OCI-LY7 (cell line): ENCODE results near the gene IL6R. TPM values are rescaled to one million over a fixed set of nuclear protein-coding genes. Genes with fewer than 3 reads are reported as not detected.
A peak's percentile ranks its signal among the peaks of the same experiment; 100 is the strongest.
"Not testable (repeated sequence)": the region's sequence is repeated elsewhere in the genome, so short reads cannot be mapped to it uniquely, and the experiment has no call there.

Source experiments
- BruUV-seq: library from RNA; stranded (reverse); fragments of 400-500 nt; replicated peaks from 2 replicates; lab custom pipeline; 2021; lab: Mats Ljungman, UMichigan
- CTCF ChIA-PET: fragments of 300-600 bp; sonication (Branson Sonifier 250); formaldehyde crosslinking; loops from one replicate; lab custom pipeline; 2022; ENCODE audit warnings: antibody characterized with exemption; ENCODE audit not compliant: unreplicated experiment; lab: Charles Lee
- POLR2A ChIA-PET: fragments of 300-600 bp; sonication (Branson Sonifier 250); formaldehyde crosslinking; loops from one replicate; lab custom pipeline; 2022; ENCODE audit warnings: antibody characterized with exemption; lab: Charles Lee
- DNase-seq: peaks from one replicate; pipeline ENCODE4 v3.0.0-alpha.2; 2015; ENCODE audit warnings: low spot score
- H2AFZ ChIP-seq: fragments of 200-600 bp; sonication (generic), shearing (Covaris generic); 2 replicates; pipeline ENCODE4 v1.6.1; 2014; ENCODE audit warnings: mild to moderate bottlenecking, antibody characterized with exemption, low read length, moderate library complexity
- H3K27ac ChIP-seq: fragments of 200-600 bp; sonication (generic); 2 replicates; pipeline ENCODE4 v1.5.1; 2014; ENCODE audit warnings: mixed run types, low read depth, mild to moderate bottlenecking, moderate library complexity, low read length, inconsistent platforms; ENCODE audit not compliant: poor library complexity, severe bottlenecking
- H3K36me3 ChIP-seq: fragments of 200-600 bp; sonication (generic); 2 replicates; pipeline ENCODE4 v1.6.1; 2014; ENCODE audit warnings: mild to moderate bottlenecking, antibody characterized with exemption, low read length, moderate library complexity, mixed read lengths; ENCODE audit not compliant: insufficient read depth
- H3K4me1 ChIP-seq: fragments of 200-600 bp; sonication (generic); 2 replicates; pipeline ENCODE4 v1.5.1; 2014; ENCODE audit warnings: mild to moderate bottlenecking, low read length; ENCODE audit not compliant: insufficient read depth, poor library complexity, severe bottlenecking
- H3K4me2 ChIP-seq: fragments of 200-600 bp; sonication (generic); 2 replicates; pipeline ENCODE4 v1.6.1; 2014; ENCODE audit warnings: mild to moderate bottlenecking, low read length
- H3K4me3 ChIP-seq: fragments of 200-600 bp; sonication (generic); 2 replicates; pipeline ENCODE4 v1.5.1; 2014; ENCODE audit warnings: mild to moderate bottlenecking, low read depth, low read length; ENCODE audit not compliant: poor library complexity, severe bottlenecking
- H3K79me2 ChIP-seq: fragments of 200-600 bp; sonication (generic); 2 replicates; pipeline ENCODE4 v1.6.1; 2016; ENCODE audit warnings: low read depth, mild to moderate bottlenecking, low read length, moderate library complexity, mixed read lengths; ENCODE audit not compliant: insufficient read depth
- H3K9me2 ChIP-seq: fragments of 200-600 bp; sonication (generic); 2 replicates; pipeline ENCODE4 v1.6.1; 2016; ENCODE audit warnings: mild to moderate bottlenecking, low read length, mixed read lengths; ENCODE audit not compliant: insufficient read depth
- H3K9me3 ChIP-seq: fragments of 200-600 bp; sonication (generic); 2 replicates; pipeline ENCODE4 v1.6.1; 2014; ENCODE audit warnings: mild to moderate bottlenecking, mixed run types, low read length, mixed read lengths
- H4K20me1 ChIP-seq: fragments of 200-600 bp; sonication (generic); 2 replicates; pipeline ENCODE4 v1.6.1; 2014; ENCODE audit warnings: mild to moderate bottlenecking, antibody characterized with exemption, low read length, moderate library complexity, mixed read lengths; ENCODE audit not compliant: insufficient read depth
- CTCF ChIP-seq: fragments of 200-600 bp; sonication (generic); conservative IDR thresholded peaks from 2 replicates; pipeline ENCODE4 v1.5.1; 2014; ENCODE audit warnings: mild to moderate bottlenecking, antibody characterized with exemption, low read length, moderate library complexity, mixed read lengths
- EZH2phosphoT487 ChIP-seq: fragments of 200-600 bp; sonication (generic); IDR thresholded peaks from 2 replicates; pipeline ENCODE4 v1.6.1; 2018; ENCODE audit warnings: low read depth, borderline replicate concordance, mild to moderate bottlenecking, mixed run types, antibody characterized with exemption, low read length, moderate library complexity, mixed read lengths
- intact Hi-C: fragments of 100-400 bp; cut with micrococcal nuclease; formaldehyde crosslinking; loops from one replicate; pipeline ENCODE4 v1.10.0; 2022; ENCODE audit not compliant: unreplicated experiment
- total RNA-seq, 2 experiments: library from RNA; depleted of rRNA in 1 of 2; stranded (reverse); fragments of >200 nt in 1 of 2; shearing (Covaris generic) in 1 of 2; gene quantifications; 2 replicates each; pipeline ENCODE4 v1.2.3, GENCODE V29; 2014 to 2022

The IL6R gene
- total RNA-seq, 2 experiments from 2014 or later, result not detected

- intact Hi-C loops, result no loop called here
- Histone ChIP-seq H3K79me2 (no peaks in the 10 kb centered on the region), H3K9me2 (no peaks in the 10 kb centered on the region), H3K4me1 (peaks cover 2% of the 10 kb centered on the region), H3K4me3 (no peak overlapping the region), H3K27ac (no peak overlapping the region), H2AFZ (0 out of 2 replicates have a peak overlapping the region, but pooled peaks have one; percentile 17), H3K36me3 (no peaks in the 10 kb centered on the region), H3K9me3 (no peaks in the 10 kb centered on the region), H3K4me2 (no peak overlapping the region), H4K20me1 (no peaks in the 10 kb centered on the region)
- ChIA-PET POLR2A (interaction anchor here (0.6 to 1.4 kb wide), 2 partner anchors 12 to 717 kb away, joined by 3 read pairs; no protein-coding TSS in a partner anchor), CTCF (no interaction called here)
- no peak for DNase-seq
- BruUV-seq, result no TSS peak
- TF ChIP-seq EZH2phosphoT487 (no peak), CTCF (no peak)
Observed at GRCh38 chr1:154419620-154420571, 14.8 kb downstream of the IL6R start.

GRCh38 chr1:154420961-154421924, 16.1 kb downstream of the IL6R start:
- Histone ChIP-seq H3K4me1 (peaks cover 2% of the 10 kb centered on the region), H3K9me2 (no peaks in the 10 kb centered on the region), H3K4me3 (no peak overlapping the region), H3K4me2 (no peak overlapping the region), H3K36me3 (no peaks in the 10 kb centered on the region), H4K20me1 (no peaks in the 10 kb centered on the region), H2AFZ (no peak overlapping the region), H3K27ac (no peak overlapping the region), H3K9me3 (no peaks in the 10 kb centered on the region), H3K79me2 (no peaks in the 10 kb centered on the region)
- intact Hi-C loops, result no loop called here
- ChIA-PET POLR2A (interaction anchor here (0.6 kb wide), 1 partner anchor 719 kb away, joined by 3 read pairs; no protein-coding TSS in a partner anchor), CTCF (no interaction called here)
- DNase-seq, result no peak
- TF ChIP-seq CTCF (no peak), EZH2phosphoT487 (no peak)
- no TSS peak for BruUV-seq

GRCh38 chr1:154422049-154422448, 16.9 kb downstream of the IL6R start:
- H3K4me2 ChIP-seq, DNase-seq, H3K36me3 ChIP-seq, H3K9me3 ChIP-seq, H3K9me2 ChIP-seq, POLR2A ChIA-PET, CTCF ChIA-PET, intact Hi-C loops, H4K20me1 ChIP-seq, BruUV-seq, H3K79me2 ChIP-seq, H3K27ac ChIP-seq, H3K4me1 ChIP-seq, H3K4me3 ChIP-seq, H2AFZ ChIP-seq: not testable (repeated sequence)
